ENCODE results near the gene AKAP6. TPM values are rescaled to one million over a fixed set of nuclear protein-coding genes. Genes with fewer than 3 reads are reported as not detected.

Gene AKAP6
- total RNA-seq, 1 experiment from 2014 or later = 1.9 TPM

- no peaks in the 10 kb centered on the region for H3K27me3 ChIP-seq (ENCODE audit: insufficient read depth, low read length)
- no peak overlapping the region for H2AFZ ChIP-seq (ENCODE audit: low read depth, low read length, poor library complexity, severe bottlenecking)
- H3K9me3 ChIP-seq (ENCODE audit: control insufficient read depth in 1 of 2, insufficient read depth in 1 of 2, low read depth in 1 of 2, low read length in 2 of 2) = no peaks in the 10 kb centered on the region
- peaks cover 0 to 12% of the 10 kb centered on the region in 2 experiments; a peak in 3 of 4 replicates for H3K4me1 ChIP-seq (ENCODE audit: control insufficient read depth in 1 of 2, insufficient read depth in 2 of 2, low read length in 2 of 2)
- H3K36me3 ChIP-seq (ENCODE audit: control insufficient read depth in 1 of 2, insufficient read depth in 2 of 2, low read length in 2 of 2) = no peaks in the 10 kb centered on the region
- intact Hi-C loops (cut with micrococcal nuclease) = no loop called here
- no peaks in the 10 kb centered on the region for H3K9me2 ChIP-seq (ENCODE audit: insufficient read depth)
- no peak overlapping the region for H3K27ac ChIP-seq (ENCODE audit: low read depth, low read length)
- no peak overlapping the region for H3K9ac ChIP-seq (ENCODE audit: low read length)
- ChIA-PET CTCF (no interaction called here), RAD21 (ENCODE audit: low non-redundant PET in 1 of 2, low total read pairs in 2 of 2, uncharacterized antibody in 2 of 2, unreplicated experiment in 2 of 2) (no interaction called here), POLR2A (no interaction called here)
- H3K4me3 ChIP-seq (replicated peaks in 1 of 2; ENCODE audit: low read depth in 1 of 2, low read length in 2 of 2) = no peak overlapping the region
- ATAC-seq = no peak
- H3K79me2 ChIP-seq (ENCODE audit: insufficient read depth, low read length) = no peaks in the 10 kb centered on the region
- TF ChIP-seq RAD21 (IDR thresholded peaks at IDR 0.05; ENCODE audit: low read depth) = no peak
- TF ChIP-seq, protein P1, sequence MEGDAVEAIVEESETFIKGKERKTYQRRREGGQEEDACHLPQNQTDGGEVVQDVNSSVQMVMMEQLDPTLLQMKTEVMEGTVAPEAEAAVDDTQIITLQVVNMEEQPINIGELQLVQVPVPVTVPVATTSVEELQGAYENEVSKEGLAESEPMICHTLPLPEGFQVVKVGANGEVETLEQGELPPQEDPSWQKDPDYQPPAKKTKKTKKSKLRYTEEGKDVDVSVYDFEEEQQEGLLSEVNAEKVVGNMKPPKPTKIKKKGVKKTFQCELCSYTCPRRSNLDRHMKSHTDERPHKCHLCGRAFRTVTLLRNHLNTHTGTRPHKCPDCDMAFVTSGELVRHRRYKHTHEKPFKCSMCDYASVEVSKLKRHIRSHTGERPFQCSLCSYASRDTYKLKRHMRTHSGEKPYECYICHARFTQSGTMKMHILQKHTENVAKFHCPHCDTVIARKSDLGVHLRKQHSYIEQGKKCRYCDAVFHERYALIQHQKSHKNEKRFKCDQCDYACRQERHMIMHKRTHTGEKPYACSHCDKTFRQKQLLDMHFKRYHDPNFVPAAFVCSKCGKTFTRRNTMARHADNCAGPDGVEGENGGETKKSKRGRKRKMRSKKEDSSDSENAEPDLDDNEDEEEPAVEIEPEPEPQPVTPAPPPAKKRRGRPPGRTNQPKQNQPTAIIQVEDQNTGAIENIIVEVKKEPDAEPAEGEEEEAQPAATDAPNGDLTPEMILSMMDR (IDR thresholded peaks at IDR 0.05 in 2 of 3, conservative IDR thresholded peaks at IDR 0.05 in 1 of 3; ENCODE audit: borderline replicate concordance in 1 of 3, insufficient read depth in 1 of 3, low read depth in 2 of 3, low read length in 2 of 3) = no peak
- no peak for TF ChIP-seq SIN3A (IDR thresholded peaks at IDR 0.05; ENCODE audit: low read depth)
- no peak for TF ChIP-seq POLR2A (IDR thresholded peaks at IDR 0.05; ENCODE audit: borderline replicate concordance, extremely low read depth, insufficient read depth, insufficient read length)
- no peak for TF ChIP-seq REST (IDR thresholded peaks at IDR 0.05; ENCODE audit: low read depth)
- no peak for TF ChIP-seq ELF1 (IDR thresholded peaks at IDR 0.05; ENCODE audit: borderline replicate concordance, low read depth)
- TF ChIP-seq, protein P2, sequence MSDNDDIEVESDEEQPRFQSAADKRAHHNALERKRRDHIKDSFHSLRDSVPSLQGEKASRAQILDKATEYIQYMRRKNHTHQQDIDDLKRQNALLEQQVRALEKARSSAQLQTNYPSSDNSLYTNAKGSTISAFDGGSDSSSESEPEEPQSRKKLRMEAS (IDR thresholded peaks at IDR 0.05) = no peak
- TF ChIP-seq FOSL1 (IDR thresholded peaks at IDR 0.05; ENCODE audit: low read depth) = no peak
- TF ChIP-seq EGR1 (IDR thresholded peaks at IDR 0.05; ENCODE audit: low read depth) = no peak
- TF ChIP-seq EZH2phosphoT487 (IDR thresholded peaks at IDR 0.05; ENCODE audit: borderline replicate concordance) = no peak
- DNase-seq (ENCODE audit: low read depth, low spot score) = no peak
- H4K20me1 ChIP-seq (ENCODE audit: insufficient read depth) = no peaks in the 10 kb centered on the region
- no peak overlapping the region for H3K4me2 ChIP-seq (ENCODE audit: low read length)
- BruUV-seq (replicated peaks) = no TSS peak
Measured at GRCh38 chr14:32341947-32342846, 13.1 kb downstream of the AKAP6 start.
